WTC11 (cell line): ENCODE measurements around the gene JMJD8. TPM values are rescaled to one million over a fixed set of nuclear protein-coding genes. Genes with fewer than 3 reads are reported as not detected.

Experiments
- AR ChIP-seq: fragments of 250-450 bp; sonication (Bioruptor Pico); IDR thresholded peaks from 2 replicates; pipeline ENCODE4 v1.9.0; 2021; ENCODE audit warnings: mild to moderate bottlenecking
- ERG ChIP-seq: fragments of 250-450 bp; sonication (Bioruptor Pico); IDR thresholded peaks from 2 replicates; pipeline ENCODE4 v1.8.0; 2021; ENCODE audit warnings: mild to moderate bottlenecking
- ESRRA ChIP-seq: sonication (generic); formaldehyde crosslinking; IDR thresholded peaks from 2 replicates; pipeline ENCODE4 v1.8.1; 2022; ENCODE audit warnings: mild to moderate bottlenecking, missing genetic modification reagents, borderline replicate concordance
- GTF2I ChIP-seq: fragments of 250-450 bp; sonication (Bioruptor Pico); conservative IDR thresholded peaks from 2 replicates; pipeline ENCODE4 v1.4.0; 2021; ENCODE audit warnings: mild to moderate bottlenecking
- HMGA2 ChIP-seq: fragments of 250-450 bp; sonication (Bioruptor Pico); IDR thresholded peaks from 2 replicates; pipeline ENCODE4 v1.4.0; 2021; ENCODE audit warnings: mild to moderate bottlenecking, moderate library complexity
- IRF2 ChIP-seq: sonication (generic); formaldehyde crosslinking; IDR thresholded peaks from 2 replicates; pipeline ENCODE4 v1.8.0; 2022; ENCODE audit warnings: low read depth, missing genetic modification reagents, borderline replicate concordance
- JUN ChIP-seq: sonication (generic); formaldehyde crosslinking; IDR thresholded peaks from 2 replicates; pipeline ENCODE4 v1.8.0; 2023; ENCODE audit warnings: mild to moderate bottlenecking, missing genetic modification reagents
- KAT7 ChIP-seq: sonication (generic); formaldehyde crosslinking; IDR thresholded peaks from 2 replicates; pipeline ENCODE4 v1.8.1; 2023; ENCODE audit warnings: missing genetic modification reagents, mild to moderate bottlenecking, borderline replicate concordance
- MLX ChIP-seq: sonication (generic); formaldehyde crosslinking; IDR thresholded peaks from 2 replicates; pipeline ENCODE4 v1.8.1; 2023; ENCODE audit warnings: mild to moderate bottlenecking, missing genetic modification reagents, moderate library complexity
- MYBL2 ChIP-seq: sonication (generic); formaldehyde crosslinking; IDR thresholded peaks from 2 replicates; pipeline ENCODE4 v1.8.1; 2023; ENCODE audit warnings: mild to moderate bottlenecking, moderate library complexity, missing genetic modification reagents
- NFATC4 ChIP-seq: fragments of 250-450 bp; sonication (Bioruptor Pico); IDR thresholded peaks from 2 replicates; pipeline ENCODE4 v1.9.0; 2021; ENCODE audit warnings: mild to moderate bottlenecking
- NFE2L1 ChIP-seq: sonication (generic); formaldehyde crosslinking; IDR thresholded peaks from 2 replicates; pipeline ENCODE4 v1.8.1; 2023; ENCODE audit warnings: missing genetic modification reagents
- NR1H2 ChIP-seq: sonication (generic); formaldehyde crosslinking; IDR thresholded peaks from 2 replicates; pipeline ENCODE4 v1.9.0; 2021; ENCODE audit warnings: mild to moderate bottlenecking, moderate library complexity, missing genetic modification reagents
- OVOL2 ChIP-seq: fragments of 250-450 bp; sonication (Bioruptor Pico); IDR thresholded peaks from 2 replicates; pipeline ENCODE4 v1.9.0; 2021; ENCODE audit warnings: mild to moderate bottlenecking, borderline replicate concordance
- PREB ChIP-seq: sonication (generic); formaldehyde crosslinking; IDR thresholded peaks from 2 replicates; pipeline ENCODE4 v1.8.1; 2022; ENCODE audit warnings: mild to moderate bottlenecking, missing genetic modification reagents, moderate library complexity, borderline replicate concordance
- RELA ChIP-seq: sonication (generic); formaldehyde crosslinking; IDR thresholded peaks from 2 replicates; pipeline ENCODE4 v1.8.1; 2022; ENCODE audit warnings: missing genetic modification reagents, mild to moderate bottlenecking, borderline replicate concordance
- SMAD3 ChIP-seq: sonication (generic); formaldehyde crosslinking; IDR thresholded peaks from 2 replicates; pipeline ENCODE4 v1.8.0; 2022; ENCODE audit warnings: missing genetic modification reagents, mild to moderate bottlenecking, borderline replicate concordance
- SMAD4 ChIP-seq: sonication (generic); formaldehyde crosslinking; IDR thresholded peaks from 2 replicates; pipeline ENCODE4 v1.8.0; 2022; ENCODE audit warnings: mild to moderate bottlenecking, missing genetic modification reagents
- TCF7 ChIP-seq: sonication (generic); formaldehyde crosslinking; IDR thresholded peaks from 2 replicates; pipeline ENCODE4 v1.8.0; 2022; ENCODE audit warnings: mild to moderate bottlenecking, low read depth, missing genetic modification reagents, moderate library complexity
- TP53 ChIP-seq: sonication (generic); formaldehyde crosslinking; IDR thresholded peaks from 2 replicates; pipeline ENCODE4 v1.8.1; 2023; ENCODE audit warnings: mild to moderate bottlenecking, missing genetic modification reagents
- USF1 ChIP-seq: sonication (generic); formaldehyde crosslinking; IDR thresholded peaks from 2 replicates; pipeline ENCODE4 v1.8.0; 2022; ENCODE audit warnings: mild to moderate bottlenecking, missing genetic modification reagents
- ZBTB43 ChIP-seq: sonication (generic); formaldehyde crosslinking; IDR thresholded peaks from 2 replicates; pipeline ENCODE4 v1.8.1; 2023; ENCODE audit warnings: mild to moderate bottlenecking, missing genetic modification reagents
- ZMAT4 ChIP-seq: fragments of 250-450 bp; sonication (Bioruptor Pico); IDR thresholded peaks from 2 replicates; pipeline ENCODE4 v1.9.0; 2021; ENCODE audit warnings: mild to moderate bottlenecking
- ZNF263 ChIP-seq: sonication (generic); formaldehyde crosslinking; IDR thresholded peaks from 2 replicates; pipeline ENCODE4 v1.8.1; 2022; ENCODE audit warnings: low read depth, mild to moderate bottlenecking, moderate library complexity, missing genetic modification reagents
- ZNF532 ChIP-seq: fragments of 250-450 bp; sonication (Bioruptor Pico); IDR thresholded peaks from 2 replicates; pipeline ENCODE4 v1.9.0; 2021; ENCODE audit warnings: mild to moderate bottlenecking, borderline replicate concordance
- ZNF671 ChIP-seq: fragments of 250-450 bp; sonication (Bioruptor Pico); IDR thresholded peaks from 2 replicates; pipeline ENCODE4 v1.8.0; 2021; ENCODE audit warnings: mild to moderate bottlenecking
- total RNA-seq: library from RNA; stranded (reverse); gene quantifications from 3 replicates; pipeline ENCODE4 v1.2.3, GENCODE V29; 2021

Gene JMJD8
- total RNA-seq, 1 experiment from 2014 or later: 61.2 TPM

GRCh38 chr16:636206-637080, 47.7 kb downstream of the JMJD8 start, which contains the start of gene METTL26 (continued):
- TF ChIP-seq AR (CRISPR knock-in tag): no peak
- TF ChIP-seq NFATC4 (CRISPR knock-in tag): no peak
- TF ChIP-seq ZBTB43 (CRISPR knock-in tag): no peak
- TF ChIP-seq USF1: 0 out of 2 replicates have a peak, but pooled peaks have one; percentile 50
- TF ChIP-seq RELA: no peak
- TF ChIP-seq GTF2I (CRISPR knock-in tag): no peak
- TF ChIP-seq HMGA2 (CRISPR knock-in tag): peak; percentile 58; the same call in 1 of the 2 replicates
- TF ChIP-seq IRF2 (CRISPR knock-in tag): no peak
- TF ChIP-seq ESRRA (CRISPR knock-in tag): no peak
- no peak for TF ChIP-seq ZNF671 (CRISPR knock-in tag)
- no peak for TF ChIP-seq SMAD4 (CRISPR knock-in tag)
- no peak for TF ChIP-seq ZMAT4 (CRISPR knock-in tag)
- no peak for TF ChIP-seq TCF7 (CRISPR knock-in tag)
- no peak; the same call in 1 of the 2 replicates for TF ChIP-seq TP53
- TF ChIP-seq MLX (CRISPR knock-in tag): no peak
- TF ChIP-seq KAT7 (CRISPR knock-in tag): no peak; the same call in 1 of the 2 replicates
- TF ChIP-seq ZNF532 (CRISPR knock-in tag): no peak
- TF ChIP-seq ZNF263 (CRISPR knock-in tag): no peak
- no peak for TF ChIP-seq ERG (CRISPR knock-in tag)
- no peak for TF ChIP-seq PREB (CRISPR knock-in tag)
- no peak for TF ChIP-seq OVOL2
- TF ChIP-seq MYBL2 (CRISPR knock-in tag): no peak
- TF ChIP-seq SMAD3 (CRISPR knock-in tag): no peak
- 0 out of 2 replicates have a peak, but pooled peaks have one; percentile 63 for TF ChIP-seq JUN
- TF ChIP-seq NR1H2: no peak
- TF ChIP-seq NFE2L1 (CRISPR knock-in tag): no peak; the same call in 1 of the 2 replicates
